ENCODE measurements around the gene PSG7.
"Not testable (repeated sequence)": the region's sequence is repeated elsewhere in the genome, so short reads cannot be mapped to it uniquely, and the experiment has no call there.

GRCh38 chr19:42912941-42913340, 24.1 kb downstream of the PSG7 start:
- TF ChIP-seq CTCF (IDR thresholded peaks at IDR 0.05); EP300 (IDR thresholded peaks at IDR 0.05; ENCODE audit: borderline replicate concordance in 1 of 2, low read depth in 1 of 2, low read length in 1 of 2); CHD2 (IDR thresholded peaks at IDR 0.05; ENCODE audit: low read length, partially characterized antibody); RAD21 (IDR thresholded peaks at IDR 0.05; ENCODE audit: low read length); TAF1 (IDR thresholded peaks at IDR 0.05; ENCODE audit: borderline replicate concordance, low read depth, low read length); GABPA (IDR thresholded peaks at IDR 0.05; ENCODE audit: low read depth); TEAD4 (IDR thresholded peaks at IDR 0.05; ENCODE audit: borderline replicate concordance, insufficient read depth); RFX5 (IDR thresholded peaks at IDR 0.05; ENCODE audit: low read length): not testable (repeated sequence)

Data from SK-N-SH (cell line).